Uterus (tissue), 4 donors: ENCODE measurements around the gene SNAPC2. TPM values are rescaled to one million over a fixed set of nuclear protein-coding genes. Genes with fewer than 3 reads are reported as not detected.

Source experiments
- DNase-seq, 2 donors: peaks; one replicate each; pipeline ENCODE4 v3.0.0-alpha.2; 2019 to 2020
- H3K27ac ChIP-seq, 2 donors: fragments of 200-600 bp; sonication (generic); 1 replicate in 1 of 2; 2 replicates in 1 of 2; pipeline ENCODE4 v1.5.1; 2016 to 2018
- H3K27me3 ChIP-seq, 2 donors: fragments of 200-600 bp; sonication (generic); one replicate each; pipeline ENCODE4 v1.5.1; 2018 to 2019; ENCODE audit warnings: control low read depth in 1 of 2
- H3K36me3 ChIP-seq, 2 donors: fragments of 200-600 bp; sonication (generic); one replicate each; pipeline ENCODE4 v1.5.1; 2019; ENCODE audit warnings: control low read depth in 1 of 2
- H3K4me1 ChIP-seq, 2 donors: fragments of 200-600 bp; sonication (generic); one replicate each; pipeline ENCODE4 v1.5.1; 2018 to 2019; ENCODE audit warnings: control low read depth in 1 of 2
- H3K4me3 ChIP-seq, 2 donors: fragments of 200-600 bp; sonication (generic); 1 replicate in 1 of 2; 2 replicates in 1 of 2; pipeline ENCODE4 v1.5.1; 2018 to 2019; ENCODE audit warnings: mild to moderate bottlenecking in 1 of 2
- H3K9me3 ChIP-seq, 2 donors: fragments of 200-600 bp; sonication (generic); one replicate each; pipeline ENCODE4 v1.5.1; 2019; ENCODE audit warnings: control low read depth in 1 of 2
- POLR2A ChIP-seq, 2 donors: fragments of 450-650 bp; IDR thresholded peaks; one replicate each; pipeline ENCODE4 v1.6.1; 2016; ENCODE audit warnings: antibody characterized with exemption in 2 of 2, mild to moderate bottlenecking in 1 of 2, moderate library complexity in 1 of 2
- intact Hi-C: fragments of 100-400 bp; cut with DNase I; formaldehyde crosslinking; loops from one replicate; pipeline ENCODE4 v1.15.1; 2023; ENCODE audit warnings: low total_unique reads
- total RNA-seq, 4 donors: library from RNA; depleted of rRNA in 3 of 4; stranded (reverse); fragments of >200 nt in 3 of 4; gene quantifications; one replicate each; pipeline versions ENCODE4 v1.1.0 to v1.2.4, GENCODE V29; 2014 to 2023
- TF ChIP-seq, protein P1 (sequence below), 4 experiments: fragments of 200-600 bp in 2 of 4; fragments of 450-650 bp in 2 of 4; sonication (generic) in 2 of 4; IDR thresholded peaks; one replicate each; pipeline ENCODE4 v1.5.1; 2016 to 2019; ENCODE audit warnings: antibody characterized with exemption in 4 of 4, mild to moderate bottlenecking in 2 of 4, moderate library complexity in 1 of 4
- donor health status: DM: yes; HTN: yes; CAD: no.

Gene SNAPC2
- total RNA-seq, 4 donors from 2014 or later, result 11.8 to 66.8 (median 19.0) TPM

DNA sequence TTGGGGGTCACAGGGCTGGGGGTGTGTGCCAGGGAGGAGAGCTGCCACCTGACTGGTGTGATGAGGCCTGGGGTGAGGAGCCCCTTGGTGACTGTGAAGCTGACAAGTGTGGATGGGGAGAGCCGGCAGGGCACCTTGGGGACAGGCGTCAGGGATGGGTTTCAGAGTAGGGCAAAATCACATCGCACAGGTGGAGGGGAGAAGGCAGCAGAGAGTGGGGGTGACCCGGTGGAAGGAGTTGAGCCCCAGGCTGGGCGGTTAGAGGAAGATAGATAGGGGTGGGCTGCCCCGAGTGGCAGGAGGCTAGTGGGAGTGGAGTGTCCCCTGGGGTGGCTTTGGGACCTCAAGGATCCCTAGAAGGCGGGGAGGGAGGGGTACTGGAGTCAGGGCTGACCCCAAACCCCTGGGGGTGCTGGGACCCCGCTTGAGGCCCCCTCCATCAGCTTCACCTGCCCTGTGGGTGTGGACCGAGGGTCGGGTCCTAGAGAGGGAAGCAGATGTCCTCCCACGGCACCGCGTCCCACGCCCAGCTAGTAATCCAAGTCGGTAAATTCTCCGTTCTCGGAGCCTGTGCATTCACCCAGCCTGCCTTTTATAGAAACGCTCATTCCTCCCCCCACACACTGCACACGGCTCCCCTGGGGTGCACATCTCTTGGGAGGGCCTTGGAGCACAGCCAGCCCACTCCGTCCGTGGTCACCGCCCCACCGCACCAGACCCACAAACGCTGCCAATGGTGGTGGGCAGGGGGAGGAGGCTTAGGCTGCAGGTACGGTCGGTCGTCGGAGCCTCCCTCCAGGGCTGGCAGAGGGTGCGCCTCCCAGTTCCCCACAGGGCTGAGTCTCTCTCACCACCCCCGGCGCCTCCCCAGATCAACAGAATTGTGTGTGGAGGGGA, 3.4 kb downstream of the SNAPC2 start:
- H3K36me3 ChIP-seq, result no peaks in the 10 kb centered on the region

DNA sequence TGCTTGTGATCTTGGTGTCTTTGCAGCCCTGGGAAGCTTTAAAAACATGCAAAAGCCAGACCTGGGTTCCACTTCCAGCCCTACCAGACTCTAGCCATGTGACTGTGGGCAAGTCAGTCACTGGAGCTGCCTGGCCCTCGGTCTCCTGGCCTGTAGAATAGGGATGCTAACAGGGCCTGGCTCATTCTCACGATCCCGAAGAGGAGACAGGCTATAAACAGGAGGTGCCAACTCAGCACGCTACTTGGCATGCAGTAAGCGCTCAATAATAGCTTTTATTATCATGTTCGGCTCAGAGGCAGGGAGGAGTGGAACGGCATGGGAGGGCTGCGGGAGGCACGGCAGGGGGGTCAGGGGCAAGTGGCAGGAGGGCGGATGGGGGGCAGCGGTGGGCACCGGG, 4.1 kb downstream of the SNAPC2 start:
- intact Hi-C loops, result no loop called here
- peak overlapping the region; percentile 88 to 99 for H3K27ac ChIP-seq
- no peaks in the 10 kb centered on the region for H3K36me3 ChIP-seq
- no peak for TF ChIP-seq POLR2A (IDR thresholded peaks at IDR 0.05)
- TF ChIP-seq, protein P1, sequence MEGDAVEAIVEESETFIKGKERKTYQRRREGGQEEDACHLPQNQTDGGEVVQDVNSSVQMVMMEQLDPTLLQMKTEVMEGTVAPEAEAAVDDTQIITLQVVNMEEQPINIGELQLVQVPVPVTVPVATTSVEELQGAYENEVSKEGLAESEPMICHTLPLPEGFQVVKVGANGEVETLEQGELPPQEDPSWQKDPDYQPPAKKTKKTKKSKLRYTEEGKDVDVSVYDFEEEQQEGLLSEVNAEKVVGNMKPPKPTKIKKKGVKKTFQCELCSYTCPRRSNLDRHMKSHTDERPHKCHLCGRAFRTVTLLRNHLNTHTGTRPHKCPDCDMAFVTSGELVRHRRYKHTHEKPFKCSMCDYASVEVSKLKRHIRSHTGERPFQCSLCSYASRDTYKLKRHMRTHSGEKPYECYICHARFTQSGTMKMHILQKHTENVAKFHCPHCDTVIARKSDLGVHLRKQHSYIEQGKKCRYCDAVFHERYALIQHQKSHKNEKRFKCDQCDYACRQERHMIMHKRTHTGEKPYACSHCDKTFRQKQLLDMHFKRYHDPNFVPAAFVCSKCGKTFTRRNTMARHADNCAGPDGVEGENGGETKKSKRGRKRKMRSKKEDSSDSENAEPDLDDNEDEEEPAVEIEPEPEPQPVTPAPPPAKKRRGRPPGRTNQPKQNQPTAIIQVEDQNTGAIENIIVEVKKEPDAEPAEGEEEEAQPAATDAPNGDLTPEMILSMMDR (IDR thresholded peaks at IDR 0.05), result no peak
- no peaks in the 10 kb centered on the region for H3K27me3 ChIP-seq
- peak overlapping the region; percentile 32 to 53 for H3K4me3 ChIP-seq
- no peaks in the 10 kb centered on the region for H3K9me3 ChIP-seq
- DNase-seq, result no peak
- peaks cover 27 to 45% of the 10 kb centered on the region in 2 donors for H3K4me1 ChIP-seq

More for the DNA sequence above, 3.4 kb downstream of the SNAPC2 start:
- peak overlapping the region; percentile 88 to 99 for H3K27ac ChIP-seq
- peaks cover 27 to 42% of the 10 kb centered on the region in 2 donors for H3K4me1 ChIP-seq
- H3K27me3 ChIP-seq, result no peaks in the 10 kb centered on the region
- H3K4me3 ChIP-seq, result peak overlapping the region; percentile 9 to 53
- intact Hi-C loops, result no loop called here
- peak; percentile 74 to 84 for DNase-seq
- no peaks in the 10 kb centered on the region for H3K9me3 ChIP-seq
- peak in 1 of 2 donors; percentile 22 for TF ChIP-seq POLR2A (IDR thresholded peaks at IDR 0.05)
- TF ChIP-seq, protein P1 (IDR thresholded peaks at IDR 0.05), result no peak

DNA sequence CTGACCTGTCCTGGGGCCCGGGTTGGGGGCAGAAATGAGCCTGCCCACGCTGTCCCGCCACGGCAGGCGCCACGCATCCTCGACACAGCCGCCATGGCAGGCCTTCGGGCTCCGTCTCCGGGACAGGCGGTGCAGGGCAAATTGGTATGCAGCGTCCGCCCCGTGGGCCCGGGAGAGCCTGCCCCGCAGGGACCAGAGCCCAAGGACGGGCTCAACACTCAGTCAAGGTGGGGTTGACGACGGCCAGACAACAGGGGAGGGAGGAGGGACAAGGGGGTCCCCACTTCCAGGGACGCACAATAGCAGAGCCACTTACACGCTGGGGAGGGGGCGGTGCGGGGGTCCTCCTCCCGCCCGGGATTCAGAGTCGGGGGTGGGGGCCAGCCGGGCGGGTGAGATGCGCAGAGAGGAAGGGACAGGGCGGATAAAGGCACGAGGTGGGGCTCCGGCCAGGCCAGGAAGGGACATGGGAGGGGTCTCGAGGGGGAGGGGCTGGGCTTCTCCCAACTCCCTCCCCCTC, 4.6 kb downstream of the SNAPC2 start:
- Histone ChIP-seq H3K4me1 (peaks cover 27 to 50% of the 10 kb centered on the region in 2 donors), H3K27ac (peak overlapping the region; percentile 88 to 99)

DNA sequence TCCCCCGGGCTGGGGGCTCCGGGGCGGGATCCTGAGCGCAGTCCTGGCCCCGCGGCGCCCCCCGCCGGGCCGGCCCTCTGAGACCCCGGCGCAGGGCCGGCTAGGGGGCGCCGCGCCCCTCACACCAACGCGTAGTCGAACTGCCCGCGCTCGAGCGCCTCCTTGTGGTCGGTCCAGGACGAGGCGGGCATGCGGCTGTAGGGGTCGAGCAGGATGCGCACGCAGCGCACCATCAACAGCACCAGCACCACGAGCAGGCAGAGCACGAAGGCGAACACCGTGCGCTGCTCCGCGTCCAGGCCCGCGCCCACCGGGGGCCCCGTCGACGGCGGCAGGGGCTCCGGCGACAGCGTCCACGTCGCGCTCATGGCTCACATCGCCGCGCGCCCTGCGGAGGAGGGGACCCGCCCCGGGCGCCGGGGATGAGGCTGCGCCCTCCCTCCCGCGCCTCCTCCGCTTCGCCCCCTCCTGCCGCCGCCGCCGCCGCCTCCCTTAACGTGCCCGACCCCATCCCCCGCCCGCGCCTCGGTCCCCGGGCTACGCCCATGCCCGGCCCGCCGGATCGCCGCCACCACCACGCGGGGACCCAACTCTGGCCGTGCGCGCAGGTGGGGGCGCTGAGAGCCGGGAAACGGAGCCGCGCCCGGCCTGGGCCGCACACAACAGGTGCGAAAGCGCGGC, 5.2 kb downstream of the SNAPC2 start:
- Histone ChIP-seq H3K4me3 (peak overlapping the region; percentile 32 to 53), H3K9me3 (no peaks in the 10 kb centered on the region), H3K4me1 (peaks cover 27 to 56% of the 10 kb centered on the region in 2 donors), H3K27me3 (no peaks in the 10 kb centered on the region), H3K27ac (peak overlapping the region; percentile 88 to 99), H3K36me3 (no peaks in the 10 kb centered on the region)
- peak; percentile 81 to 82 for DNase-seq
- TF ChIP-seq POLR2A (IDR thresholded peaks at IDR 0.05), result peak in 1 of 2 donors; percentile 42
- TF ChIP-seq, protein P1 (IDR thresholded peaks at IDR 0.05), result peak; percentile 59 to 94 (median 84)
- intact Hi-C loops, result no loop called here

More for the DNA sequence above, 4.6 kb downstream of the SNAPC2 start:
- DNase-seq, result peak in 1 of 2 donors; percentile 48
- intact Hi-C loops, result no loop called here
- TF ChIP-seq, protein P1 (IDR thresholded peaks at IDR 0.05), result no peak
- TF ChIP-seq POLR2A (IDR thresholded peaks at IDR 0.05), result no peak
- no peaks in the 10 kb centered on the region for H3K27me3 ChIP-seq
- H3K4me3 ChIP-seq, result peak overlapping the region; percentile 32 to 53
- H3K9me3 ChIP-seq, result no peaks in the 10 kb centered on the region
- H3K36me3 ChIP-seq, result no peaks in the 10 kb centered on the region
